Measurements from ENCODE around the gene ITGB1BP1. TPM values are rescaled to one million over a fixed set of nuclear protein-coding genes. Genes with fewer than 3 reads are reported as not detected.

ITGB1BP1 gene
- total RNA-seq, 2 experiments from 2014 or later, result 24.4 to 25.0 TPM

- no peak for ATAC-seq (ENCODE audit: poor library complexity)
- Histone ChIP-seq H3K36me3 (ENCODE audit: insufficient read depth, low read length) (no peaks in the 10 kb centered on the region), H3K9me3 (ENCODE audit: control insufficient read depth in 1 of 2, insufficient read depth in 1 of 2, low read length in 2 of 2) (no peaks in the 10 kb centered on the region), H3K27me3 (ENCODE audit: control insufficient read depth in 1 of 2, insufficient read depth in 2 of 2, low read length in 2 of 2) (peaks cover 0 to 5% of the 10 kb centered on the region in 2 experiments), H3K27ac (ENCODE audit: low read depth in 1 of 2, low read length in 2 of 2) (no peak overlapping the region), H3K4me1 (ENCODE audit: insufficient read depth, low read length) (no peaks in the 10 kb centered on the region), H3K4me3 (ENCODE audit: low read length) (no peak overlapping the region)
- no peak for TF ChIP-seq CTCF (IDR thresholded peaks at IDR 0.05)
- POLR2A ChIA-PET, result interaction anchor here (0.6 kb wide), 1 partner anchor 202 kb away, joined by 4 read pairs; no protein-coding TSS in a partner anchor
- H3K9me3 Mint-ChIP-seq, result no peaks in the 10 kb centered on the region
- no peaks in the 10 kb centered on the region for H3K4me1 Mint-ChIP-seq (ENCODE audit: low read depth)
- intact Hi-C loops (cut with DNase I, micrococcal nuclease), result no loop called here
- H3K4me3 Mint-ChIP-seq, result no peak overlapping the region
- CTCF ChIA-PET, result no interaction called here
- no peaks in the 10 kb centered on the region for H3K36me3 Mint-ChIP-seq (ENCODE audit: low read depth)
- DNase-seq, result no peak
- no peaks in the 10 kb centered on the region for H3K27me3 Mint-ChIP-seq
- no peak overlapping the region for H3K27ac Mint-ChIP-seq
Observed at GRCh38 chr2:9365498-9366019, 57.8 kb downstream of the ITGB1BP1 start.

- Histone ChIP-seq H3K9me3 (ENCODE audit: control insufficient read depth in 1 of 2, insufficient read depth in 1 of 2, low read length in 2 of 2) (no peaks in the 10 kb centered on the region), H3K27ac (ENCODE audit: low read depth in 1 of 2, low read length in 2 of 2) (no peak overlapping the region), H3K27me3 (ENCODE audit: control insufficient read depth in 1 of 2, insufficient read depth in 2 of 2, low read length in 2 of 2) (peaks cover 0 to 5% of the 10 kb centered on the region in 2 experiments), H3K4me1 (ENCODE audit: insufficient read depth, low read length) (no peaks in the 10 kb centered on the region), H3K4me3 (ENCODE audit: low read length) (no peak overlapping the region), H3K36me3 (ENCODE audit: insufficient read depth, low read length) (no peaks in the 10 kb centered on the region)
- Mint-ChIP-seq H3K4me3 (no peak overlapping the region), H3K27ac (no peak overlapping the region), H3K27me3 (no peaks in the 10 kb centered on the region), H3K4me1 (ENCODE audit: low read depth) (no peaks in the 10 kb centered on the region), H3K9me3 (no peaks in the 10 kb centered on the region), H3K36me3 (ENCODE audit: low read depth) (no peaks in the 10 kb centered on the region)
- ChIA-PET CTCF (no interaction called here), POLR2A (interaction anchor here (0.6 kb wide), 1 partner anchor 201 kb away, joined by 4 read pairs; no protein-coding TSS in a partner anchor)
- DNase-seq (no peak), ATAC-seq (ENCODE audit: poor library complexity) (no peak)
- intact Hi-C loops (cut with DNase I, micrococcal nuclease), result no loop called here
- no peak for TF ChIP-seq CTCF (IDR thresholded peaks at IDR 0.05)
Observed at GRCh38 chr2:9364791-9365497, 58.4 kb downstream of the ITGB1BP1 start.

- peaks cover 3% of the 10 kb centered on the region for H3K27me3 Mint-ChIP-seq
- peaks cover 0 to 5% of the 10 kb centered on the region in 2 experiments for H3K27me3 ChIP-seq (ENCODE audit: control insufficient read depth in 1 of 2, insufficient read depth in 2 of 2, low read length in 2 of 2)
- intact Hi-C loops (cut with DNase I, micrococcal nuclease), result no loop called here
- no peaks in the 10 kb centered on the region for H3K4me1 ChIP-seq (ENCODE audit: insufficient read depth, low read length)
- H3K27ac Mint-ChIP-seq, result no peak overlapping the region
- H3K4me3 Mint-ChIP-seq, result no peak overlapping the region
- ChIA-PET POLR2A (no interaction called here), CTCF (no interaction called here)
- H3K4me3 ChIP-seq (ENCODE audit: low read length), result no peak overlapping the region
- no peak for TF ChIP-seq CTCF (IDR thresholded peaks at IDR 0.05)
- H3K4me1 Mint-ChIP-seq (ENCODE audit: low read depth), result no peaks in the 10 kb centered on the region
- no peaks in the 10 kb centered on the region for H3K36me3 Mint-ChIP-seq (ENCODE audit: low read depth)
- H3K27ac ChIP-seq (ENCODE audit: low read depth in 1 of 2, low read length in 2 of 2), result no peak overlapping the region
- ATAC-seq (ENCODE audit: poor library complexity) (no peak), DNase-seq (no peak)
- no peaks in the 10 kb centered on the region for H3K9me3 Mint-ChIP-seq
- H3K36me3 ChIP-seq (ENCODE audit: insufficient read depth, low read length), result no peaks in the 10 kb centered on the region
- no peaks in the 10 kb centered on the region for H3K9me3 ChIP-seq (ENCODE audit: control insufficient read depth in 1 of 2, insufficient read depth in 1 of 2, low read length in 2 of 2)
Observed at GRCh38 chr2:9364373-9364772, 59.0 kb downstream of the ITGB1BP1 start.
